Activated naive CD4-positive, alpha-beta T cell treated with anti-CD3 and anti-CD28 coated beads, Interleukin-2, amount 50 U/mL, for 16 hours (primary cell): ENCODE data around the gene ZBTB38.

Experiments used
- DNase-seq: peaks from one replicate; pipeline ENCODE4 v3.0.0-alpha.2; 2020

Gene ZBTB38

GRCh38 chr3:141368925-141369794, 856 bp downstream of the ZBTB38 start:
- no peak for DNase-seq

DNA sequence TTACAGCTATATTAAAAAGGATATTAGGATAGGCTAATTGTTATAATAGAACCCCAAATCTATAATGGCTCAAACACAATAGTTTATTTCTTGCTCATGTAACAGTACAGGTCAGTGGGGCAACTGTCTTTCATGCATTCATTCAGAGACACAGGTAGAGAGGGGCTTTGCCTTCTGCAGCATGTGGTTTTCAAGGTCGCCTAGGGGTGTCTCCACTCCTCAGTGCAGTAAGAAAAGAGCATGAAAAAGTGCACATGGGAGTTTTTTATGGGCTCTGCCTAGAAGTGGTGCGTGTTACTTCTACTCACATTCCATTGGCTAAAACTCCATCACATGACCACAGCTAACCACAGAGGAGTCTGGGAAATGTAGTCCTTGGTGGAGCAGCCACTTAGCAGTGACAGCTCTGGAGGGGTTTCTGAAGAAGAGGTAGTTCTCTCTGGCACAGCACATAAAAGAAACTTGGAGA, 1.8 kb downstream of the ZBTB38 start:
- peak; percentile 49 for DNase-seq

- no peak for DNase-seq
Measured at GRCh38 chr3:141371882-141372281, 3.6 kb downstream of the ZBTB38 start.

- DNase-seq: no peak
Measured at GRCh38 chr3:141372656-141373055, 4.4 kb downstream of the ZBTB38 start.

DNA sequence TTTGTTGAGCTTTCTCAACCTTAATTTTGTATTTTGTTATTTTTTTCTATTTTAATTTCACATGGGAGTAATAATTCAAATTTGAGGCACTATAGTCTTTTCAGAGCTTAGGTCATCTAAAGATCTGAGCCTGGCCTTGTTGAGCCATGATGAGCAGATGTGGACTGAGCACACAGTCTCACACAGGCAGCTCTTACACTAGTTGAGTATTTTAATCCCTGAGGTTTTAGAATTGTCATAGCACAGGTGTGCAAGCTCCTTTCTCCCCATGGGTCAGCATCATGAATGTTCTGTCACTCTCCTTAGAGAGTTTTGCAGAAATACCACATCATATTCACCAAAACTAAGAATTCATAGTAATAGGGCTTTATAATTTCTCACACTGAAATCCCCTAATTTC, 4.9 kb downstream of the ZBTB38 start:
- DNase-seq: no peak

DNA sequence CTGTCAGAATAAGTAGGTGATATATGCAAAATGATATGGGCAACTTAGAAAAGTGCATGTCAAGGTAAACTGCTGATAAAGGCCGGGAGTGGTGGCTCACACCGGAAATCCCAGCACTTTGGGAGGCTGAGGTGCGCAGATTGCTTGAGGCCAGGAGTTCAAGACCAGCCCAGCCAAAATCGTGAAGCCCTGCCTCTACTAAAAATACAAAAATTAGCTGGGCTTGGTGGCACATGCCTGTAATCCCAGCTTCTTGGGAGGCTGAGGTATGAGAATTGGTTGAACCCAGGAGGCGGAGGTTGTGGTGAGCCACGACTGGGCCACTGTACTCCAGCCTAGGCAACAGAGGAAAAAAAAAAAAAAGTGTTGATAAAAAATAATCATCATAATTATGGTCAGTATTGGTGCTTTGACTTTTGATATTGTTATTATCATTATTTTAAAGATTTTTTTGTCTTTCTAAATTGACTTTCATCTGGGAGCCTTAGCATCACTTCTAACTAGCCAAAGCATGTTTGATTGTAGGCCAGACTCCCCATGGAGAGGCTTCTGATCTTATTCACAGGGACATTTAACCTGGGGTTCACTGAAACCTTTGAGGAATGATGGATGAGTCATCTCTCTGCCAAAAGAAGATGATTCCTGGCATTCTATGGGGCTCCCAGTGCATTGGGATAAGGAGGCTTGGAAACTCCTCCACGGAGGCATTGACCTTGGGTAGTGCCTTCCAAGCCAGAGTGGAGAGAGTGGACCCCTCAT, 5.6 kb downstream of the ZBTB38 start:
- no peak for DNase-seq

GRCh38 chr3:141375381-141376301, 7.3 kb downstream of the ZBTB38 start:
- no peak for DNase-seq

DNA sequence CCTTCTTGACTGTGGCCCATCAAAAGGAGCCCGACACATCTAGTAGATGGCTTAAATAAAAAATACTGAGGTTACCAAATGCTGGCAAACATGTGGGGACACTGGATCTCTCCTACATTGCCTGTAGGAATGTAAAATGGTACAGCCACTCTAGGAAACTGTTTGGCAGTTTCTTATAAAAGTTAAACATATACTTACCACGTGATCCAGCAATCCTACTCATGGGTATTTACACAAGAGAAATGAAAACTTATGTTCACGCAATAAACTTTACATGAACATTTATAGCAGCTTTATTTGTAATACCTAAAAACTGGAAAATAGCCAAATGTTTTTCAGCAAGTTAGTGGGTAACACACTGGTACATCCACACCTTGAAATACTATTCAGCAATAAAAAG, 9.1 kb downstream of the ZBTB38 start:
- no peak for DNase-seq

- no peak for DNase-seq
Measured at GRCh38 chr3:141378556-141378955, 10.3 kb downstream of the ZBTB38 start.

DNA sequence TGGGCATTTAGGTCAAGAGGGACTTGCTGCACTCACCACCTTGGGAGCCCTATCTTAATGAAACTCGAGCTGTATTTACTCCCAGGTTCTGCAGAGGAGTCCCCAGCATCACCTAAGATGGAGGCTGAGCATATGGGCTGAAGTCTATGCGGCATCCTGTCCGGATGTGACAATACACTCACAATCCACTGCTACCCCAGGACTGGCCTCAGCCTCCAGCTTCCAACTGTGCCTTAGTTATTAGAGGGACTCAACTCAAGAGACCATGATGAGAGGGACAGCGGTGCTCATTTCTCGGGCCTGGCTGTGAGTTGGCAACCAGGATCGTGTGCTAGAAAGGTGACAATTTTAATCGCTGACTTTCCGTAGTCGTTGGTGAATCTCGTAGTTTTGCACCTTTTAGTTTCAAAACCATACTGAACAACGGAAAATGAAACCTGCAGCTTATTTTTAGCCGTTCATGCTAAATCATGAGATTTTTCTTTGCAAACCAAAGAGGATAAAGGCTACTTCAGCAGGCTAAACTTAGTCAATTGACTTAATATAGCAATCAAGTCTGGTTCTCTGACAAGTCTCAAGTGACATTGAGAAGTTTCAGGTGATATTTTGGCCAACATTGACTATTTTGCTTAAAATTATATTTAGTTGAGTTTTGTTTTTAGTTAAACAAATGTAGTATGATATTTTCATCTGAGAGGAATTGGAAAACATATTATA, 11.1 kb downstream of the ZBTB38 start:
- DNase-seq: no peak

GRCh38 chr3:141380279-141380678, 12.0 kb downstream of the ZBTB38 start:
- no peak for DNase-seq

GRCh38 chr3:141380987-141381386, 12.7 kb downstream of the ZBTB38 start:
- DNase-seq: no peak

DNA sequence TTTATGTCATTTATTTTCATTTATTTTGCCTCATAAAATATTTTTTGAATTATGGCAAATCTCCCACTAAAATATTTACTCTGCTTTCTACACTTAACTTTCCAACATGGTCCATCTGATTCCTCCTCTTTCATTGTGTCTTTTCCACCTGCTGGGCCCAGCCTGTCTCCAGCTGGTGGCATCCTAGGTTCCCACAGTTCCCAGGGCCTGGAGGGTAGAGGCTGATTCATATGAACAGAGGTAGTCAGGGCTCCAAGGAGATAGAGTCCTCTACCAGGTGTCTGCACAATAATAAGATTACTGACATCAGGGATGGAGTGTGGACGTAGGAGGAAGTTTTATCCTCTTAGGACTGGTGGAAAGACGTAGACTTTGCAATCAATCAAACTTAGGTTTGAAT, 14.3 kb downstream of the ZBTB38 start:
- DNase-seq: no peak

- DNase-seq: no peak
Measured at GRCh38 chr3:141383555-141384129, 15.3 kb downstream of the ZBTB38 start.

- DNase-seq: no peak
Measured at GRCh38 chr3:141384157-141384556, 15.9 kb downstream of the ZBTB38 start.

GRCh38 chr3:141384575-141384974, 16.3 kb downstream of the ZBTB38 start:
- DNase-seq: no peak

DNA sequence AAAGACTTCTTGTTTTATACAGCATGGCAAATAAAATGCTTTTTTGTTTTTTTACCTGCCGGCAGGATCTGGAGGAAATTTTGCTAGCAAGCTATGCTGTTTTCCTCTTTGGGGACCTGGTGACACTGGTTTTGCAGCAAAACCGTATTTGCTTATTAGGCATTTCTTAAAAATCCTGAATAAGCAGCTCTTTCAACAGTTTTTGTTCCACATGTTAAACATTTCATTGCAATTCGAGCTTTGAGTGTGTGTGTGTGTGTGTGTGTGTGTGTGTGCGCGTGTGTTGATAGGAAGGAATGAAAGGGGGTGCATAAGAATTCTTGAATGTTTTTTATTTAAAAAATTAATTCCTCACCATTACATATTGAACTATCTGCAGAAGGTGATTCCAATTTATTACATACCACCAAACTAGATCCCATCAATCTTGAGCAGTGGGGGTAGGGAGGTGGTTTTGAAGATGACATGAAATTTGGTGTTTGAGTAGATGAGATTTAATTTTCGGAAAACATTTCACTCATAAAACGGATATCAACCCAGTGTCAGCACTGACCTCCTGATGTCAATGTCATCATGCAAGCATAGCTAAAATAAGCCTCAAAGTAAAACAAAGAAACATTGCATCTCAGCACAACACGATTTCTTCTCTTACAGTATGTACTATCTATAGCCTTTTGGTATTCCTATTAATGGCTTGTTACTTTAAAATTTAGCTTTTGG, 17.3 kb downstream of the ZBTB38 start:
- DNase-seq: no peak

DNA sequence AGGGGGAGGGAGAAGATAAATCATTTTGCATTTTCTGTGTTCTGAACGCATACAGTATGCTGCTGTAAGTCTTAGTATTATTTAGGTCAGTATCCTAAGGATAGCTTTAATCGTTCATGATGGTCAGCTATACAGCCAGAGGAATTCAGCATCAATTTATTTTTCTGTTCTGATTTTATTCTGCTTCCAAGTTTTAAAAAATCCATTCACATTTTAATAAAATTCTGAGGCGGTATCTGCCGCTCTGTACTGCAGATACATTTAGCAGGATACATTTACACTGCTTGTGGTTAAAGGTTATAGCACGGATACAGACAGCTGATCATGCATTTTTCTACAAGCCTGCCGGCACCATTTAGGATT, 17.8 kb downstream of the ZBTB38 start:
- no peak for DNase-seq

- DNase-seq: no peak
Measured at GRCh38 chr3:141386611-141387111, 18.4 kb downstream of the ZBTB38 start.

DNA sequence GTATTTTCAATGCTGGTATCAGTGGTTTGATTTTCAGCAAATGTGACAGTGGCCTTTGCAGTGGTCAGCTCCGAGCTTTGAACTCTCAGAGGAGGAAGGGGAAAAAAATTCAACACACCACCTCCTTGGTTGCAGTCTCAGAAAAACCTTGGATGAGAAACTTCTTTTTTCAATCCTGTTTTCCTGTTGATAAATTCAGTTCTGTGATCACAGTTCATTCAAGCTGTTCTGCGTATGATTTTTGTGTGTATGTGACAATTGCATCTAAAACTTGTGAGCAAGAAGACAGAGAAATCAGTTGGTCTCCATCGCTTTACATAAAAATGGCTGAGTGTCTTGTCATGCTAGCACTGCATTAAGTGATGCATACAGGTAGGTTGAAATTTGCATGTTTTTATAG, 19.2 kb downstream of the ZBTB38 start:
- no peak for DNase-seq

GRCh38 chr3:141388395-141388794, 20.1 kb downstream of the ZBTB38 start:
- DNase-seq: no peak
